PC-3 (cell line): ENCODE measurements around the gene CDK14.

Source experiments
- CTCF ChIP-seq: fragments of 300-600 bp; sonication (generic); conservative IDR thresholded peaks from 2 replicates; pipeline ENCODE4 v1.5.1; 2017; ENCODE audit warnings: antibody characterized with exemption, low read depth, mild to moderate bottlenecking, low read length
- EZH2phosphoT487 ChIP-seq: fragments of 300-600 bp; sonication (generic); IDR thresholded peaks from 2 replicates; pipeline ENCODE4 v1.6.1; 2018; ENCODE audit warnings: mild to moderate bottlenecking, antibody characterized with exemption, low read length, borderline replicate concordance

- TF ChIP-seq CTCF (no peak), EZH2phosphoT487 (no peak)
Observed at GRCh38 chr7:91151916-91152315, 555.8 kb downstream of the CDK14 start.
